ENCODE results near the gene ARL13B.

Gene ARL13B

DNA sequence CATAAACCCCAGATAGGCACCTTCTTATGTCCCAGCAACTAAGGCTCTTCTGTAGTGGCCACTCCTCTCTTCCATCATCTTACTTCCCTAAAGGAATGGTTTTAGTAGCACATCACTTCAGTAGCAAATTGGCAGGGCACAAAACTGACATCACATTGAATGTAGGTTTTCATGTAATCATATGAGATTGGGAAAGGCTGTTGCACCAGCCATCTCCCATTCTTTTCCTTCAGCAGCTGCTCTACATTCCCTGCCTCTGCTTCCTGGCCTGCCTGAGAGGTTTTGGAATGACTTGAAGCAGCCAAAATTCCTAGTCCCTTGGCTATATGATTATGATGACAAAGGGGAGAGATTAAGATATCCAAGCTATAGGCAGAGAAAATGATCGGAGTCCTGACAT is 119.4 kb downstream of the ARL13B start:
- DNase-seq (ENCODE audit: low read depth in 2 of 2): no peak

DNA sequence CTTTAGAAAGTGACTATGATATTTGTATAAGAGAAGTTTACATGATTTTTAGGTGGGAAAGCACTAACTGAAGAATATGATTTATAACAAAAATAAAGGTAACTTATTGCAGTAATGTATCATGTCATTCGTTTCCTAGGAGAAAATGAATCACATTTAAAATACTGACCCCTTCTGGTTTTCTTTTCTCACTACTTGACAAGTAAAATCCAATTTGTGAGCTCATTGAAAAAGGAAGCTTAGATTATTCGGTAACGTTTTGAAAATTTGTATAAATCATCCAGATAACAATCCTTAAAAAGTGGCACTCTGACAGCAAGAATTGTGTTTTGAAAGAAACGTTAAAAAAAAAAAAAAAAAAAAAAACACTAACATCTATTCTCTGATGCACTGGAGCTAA is 121.9 kb downstream of the ARL13B start:
- DNase-seq (ENCODE audit: low read depth in 2 of 2): no peak
